Endometrial microvascular endothelial cells (primary cell): ENCODE data around the gene BRINP3. TPM values are rescaled to one million over a fixed set of nuclear protein-coding genes. Genes with fewer than 3 reads are reported as not detected.

Source experiments
- in situ Hi-C: cut with HindIII; loops from 2 replicates; pipeline ENCODE4 v1.10.0; 2017; ENCODE audit warnings: low sequenced_read_pairs, low pct_unique_long_range_greater_than_20kb; ENCODE audit errors: inconsistent ontology term
- total RNA-seq: library from RNA; depleted of rRNA; stranded (reverse); fragments of >200 nt; gene quantifications from one replicate; pipeline ENCODE4 v1.2.3, GENCODE V29; 2015; ENCODE audit errors: inconsistent ontology term

Gene BRINP3
- total RNA-seq, 1 donor from 2014 or later: not detected

DNA sequence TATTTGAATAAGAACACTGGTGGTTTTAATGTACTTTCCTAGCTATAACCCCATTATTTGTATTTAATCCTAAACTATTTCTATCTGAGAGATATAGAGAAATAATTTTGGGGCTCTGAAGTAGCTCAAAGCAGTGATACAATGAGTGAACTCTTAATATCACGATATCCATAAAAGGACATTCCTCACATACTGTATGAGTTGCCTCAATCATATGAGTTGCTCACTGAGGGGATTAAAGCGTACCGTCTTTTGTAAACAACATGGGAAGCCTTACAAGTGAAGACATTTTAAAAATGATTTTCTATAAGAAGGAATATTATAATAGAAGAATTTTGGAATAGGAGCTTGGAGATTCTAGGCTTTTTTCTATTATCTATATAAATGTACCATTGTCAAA, 21.5 kb downstream of the BRINP3 start:
- in situ Hi-C loops: no loop called here

GRCh38 chr1:190455631-190456030, 22.0 kb downstream of the BRINP3 start:
- in situ Hi-C loops: no loop called here

- in situ Hi-C loops: no loop called here
These were observed 24.1 kb downstream of the BRINP3 start for GRCh38 chr1:190453550-190453949.

GRCh38 chr1:190452272-190452848, 25.3 kb downstream of the BRINP3 start:
- in situ Hi-C loops: no loop called here

- in situ Hi-C loops: no loop called here
These were observed 33.2 kb downstream of the BRINP3 start for GRCh38 chr1:190444464-190444863.

- in situ Hi-C loops: no loop called here
These were observed 38.2 kb downstream of the BRINP3 start for GRCh38 chr1:190439447-190439846.

- in situ Hi-C loops: no loop called here
These were observed 41.0 kb downstream of the BRINP3 start for GRCh38 chr1:190436615-190437014.

DNA sequence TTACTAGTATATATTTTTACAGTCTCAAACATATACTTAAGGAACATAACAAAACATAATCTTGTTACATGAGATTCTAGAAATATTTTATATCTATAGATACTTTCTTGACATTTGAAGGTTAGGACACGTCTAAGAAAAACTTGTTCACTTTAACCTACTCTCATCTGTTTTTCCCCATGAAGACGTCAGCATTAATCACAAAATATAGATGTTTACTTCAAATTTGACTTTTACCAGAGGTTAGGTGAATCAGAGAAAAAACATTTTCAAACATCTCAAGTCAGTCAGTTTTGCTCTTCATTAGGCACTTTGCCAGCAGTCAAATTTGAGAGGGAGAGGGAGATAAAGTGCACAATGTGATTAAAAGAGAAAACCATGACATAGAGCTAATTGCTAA, 47.7 kb downstream of the BRINP3 start:
- in situ Hi-C loops: no loop called here

- in situ Hi-C loops: no loop called here
These were observed 48.5 kb downstream of the BRINP3 start for GRCh38 chr1:190429141-190429540.

DNA sequence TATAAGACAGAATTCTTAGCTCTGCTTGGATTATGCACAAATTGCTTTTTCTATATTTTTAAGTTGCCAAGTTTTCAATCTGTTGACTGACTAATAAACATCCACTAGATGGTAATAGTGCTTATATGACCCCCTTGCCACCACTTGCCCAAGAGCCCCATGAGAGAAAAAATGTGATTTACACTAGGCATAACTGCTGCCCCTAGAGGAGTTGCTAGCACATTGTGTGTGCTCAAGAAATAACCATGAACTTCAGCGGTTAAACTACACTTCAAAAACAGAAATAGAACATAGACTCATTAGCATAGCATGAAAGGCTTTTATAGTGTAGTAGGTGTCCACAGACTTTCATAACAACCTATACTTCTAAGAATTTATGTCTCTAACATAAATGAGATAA, 61.4 kb downstream of the BRINP3 start:
- in situ Hi-C loops: no loop called here

DNA sequence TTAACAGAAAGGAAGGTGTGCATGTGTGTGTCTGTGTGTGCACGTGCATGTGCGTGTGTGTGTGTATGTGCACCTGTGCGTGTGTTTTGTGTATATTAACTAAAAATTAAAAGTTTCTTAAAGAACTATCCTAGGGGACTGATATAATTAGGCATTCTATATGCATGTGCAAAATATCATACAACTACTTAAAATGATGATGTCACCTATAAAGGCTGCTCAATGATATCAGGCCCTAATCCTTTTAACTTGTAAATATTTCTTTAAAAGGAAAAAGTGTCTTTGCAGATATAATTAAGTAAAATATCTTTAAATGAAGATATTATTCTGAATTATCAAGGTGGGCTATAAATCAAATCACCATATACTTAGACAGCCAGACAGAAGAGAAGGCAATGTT, 64.5 kb downstream of the BRINP3 start:
- in situ Hi-C loops: no loop called here

DNA sequence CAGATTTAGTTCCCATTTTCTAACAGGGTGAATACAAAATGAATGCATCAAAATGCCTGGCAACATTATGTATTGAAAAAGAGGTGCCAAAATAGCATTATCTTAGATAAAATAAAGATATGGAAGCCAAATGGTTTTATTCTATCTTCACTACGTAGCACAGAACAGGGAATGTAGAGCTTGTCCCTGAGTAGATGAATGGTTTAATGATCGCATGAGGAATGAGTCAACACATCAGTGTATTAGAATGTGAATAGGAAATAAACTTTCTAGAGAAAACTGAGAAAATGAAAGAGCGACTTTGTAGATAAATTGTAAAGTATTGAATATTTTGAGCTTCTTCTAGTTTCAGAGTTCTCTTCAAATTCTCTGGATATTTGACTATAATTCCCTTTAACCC, 74.3 kb downstream of the BRINP3 start:
- in situ Hi-C loops: no loop called here

DNA sequence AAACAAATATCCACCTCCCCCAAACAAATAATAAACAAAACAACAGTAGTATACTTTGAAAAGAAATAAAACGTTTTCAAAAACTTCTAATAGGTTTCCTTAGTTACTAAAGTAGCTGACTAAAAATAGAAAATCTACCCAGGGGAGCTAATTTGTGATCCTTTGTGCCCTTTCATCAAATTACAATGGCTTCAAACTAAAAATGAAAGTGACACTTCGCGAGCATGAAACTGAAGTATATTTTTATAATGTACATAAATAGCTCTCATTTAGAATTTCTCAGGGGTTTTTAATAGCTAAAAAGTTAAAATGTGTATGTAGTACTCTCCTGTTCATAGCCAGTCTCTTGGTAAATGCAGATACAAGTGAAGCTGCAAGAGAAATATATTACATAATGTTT, 78.4 kb downstream of the BRINP3 start:
- in situ Hi-C loops: no loop called here

- in situ Hi-C loops: no loop called here
These were observed 86.1 kb downstream of the BRINP3 start for GRCh38 chr1:190391582-190391981.

DNA sequence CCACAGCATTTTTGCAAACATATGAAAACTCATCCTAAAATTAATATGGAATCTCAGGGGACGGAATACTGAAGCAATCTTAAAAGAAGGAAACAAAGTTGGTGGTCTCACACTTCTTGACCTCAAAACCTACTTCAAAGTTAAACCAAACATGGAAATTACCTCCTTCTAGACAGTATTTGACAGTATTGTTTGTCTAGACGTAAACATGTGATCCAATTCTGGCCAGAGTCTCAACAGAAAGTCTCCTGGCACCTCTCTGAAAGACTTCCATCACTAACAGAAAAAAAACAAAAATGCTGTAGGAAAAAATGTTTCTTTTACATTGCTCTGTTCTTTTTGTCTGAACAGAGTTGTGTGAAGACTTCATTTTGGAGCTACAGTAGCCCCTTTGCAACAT, 99.7 kb downstream of the BRINP3 start:
- in situ Hi-C loops: no loop called here

DNA sequence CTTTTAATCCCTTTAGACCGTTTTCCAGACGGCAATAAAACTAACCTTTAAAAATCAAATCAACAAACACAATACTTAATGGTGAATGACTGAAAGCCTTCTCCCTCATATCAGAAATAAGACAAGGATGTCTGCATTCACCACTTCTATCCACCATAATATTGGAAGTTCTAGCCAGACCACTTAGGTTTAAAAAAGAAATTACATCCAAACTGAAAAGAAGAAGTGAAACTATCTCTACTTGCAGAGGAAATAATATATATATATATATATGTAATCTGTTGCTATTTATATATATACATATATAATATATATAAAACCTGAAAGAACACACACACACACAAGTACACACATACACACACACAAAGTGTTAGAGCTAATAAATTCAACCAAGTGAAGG, 100.4 kb downstream of the BRINP3 start:
- in situ Hi-C loops: no loop called here

DNA sequence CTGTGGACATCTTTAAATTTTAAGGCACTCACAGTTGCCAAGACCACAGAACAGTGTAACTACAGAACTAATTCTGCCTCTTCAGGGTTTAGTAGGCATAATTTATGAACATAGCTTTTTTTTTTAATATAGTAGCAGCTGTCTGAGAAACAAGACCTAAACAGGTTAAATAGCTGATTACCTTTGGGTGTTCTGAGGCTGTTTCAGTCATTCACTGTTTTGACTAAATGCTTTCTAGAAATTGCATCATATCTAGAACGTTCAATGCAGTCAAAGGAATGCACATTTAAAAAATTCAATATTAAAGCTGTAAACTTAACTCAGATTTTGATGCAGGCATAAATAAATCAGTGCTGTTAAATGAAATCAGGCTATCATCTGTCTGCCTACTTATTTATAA, 101.6 kb downstream of the BRINP3 start:
- in situ Hi-C loops: no loop called here

GRCh38 chr1:190373705-190374336, 103.8 kb downstream of the BRINP3 start:
- in situ Hi-C loops: no loop called here

GRCh38 chr1:190367200-190367599, 110.5 kb downstream of the BRINP3 start:
- in situ Hi-C loops: no loop called here

GRCh38 chr1:190365283-190365682, 112.4 kb downstream of the BRINP3 start:
- in situ Hi-C loops: no loop called here

DNA sequence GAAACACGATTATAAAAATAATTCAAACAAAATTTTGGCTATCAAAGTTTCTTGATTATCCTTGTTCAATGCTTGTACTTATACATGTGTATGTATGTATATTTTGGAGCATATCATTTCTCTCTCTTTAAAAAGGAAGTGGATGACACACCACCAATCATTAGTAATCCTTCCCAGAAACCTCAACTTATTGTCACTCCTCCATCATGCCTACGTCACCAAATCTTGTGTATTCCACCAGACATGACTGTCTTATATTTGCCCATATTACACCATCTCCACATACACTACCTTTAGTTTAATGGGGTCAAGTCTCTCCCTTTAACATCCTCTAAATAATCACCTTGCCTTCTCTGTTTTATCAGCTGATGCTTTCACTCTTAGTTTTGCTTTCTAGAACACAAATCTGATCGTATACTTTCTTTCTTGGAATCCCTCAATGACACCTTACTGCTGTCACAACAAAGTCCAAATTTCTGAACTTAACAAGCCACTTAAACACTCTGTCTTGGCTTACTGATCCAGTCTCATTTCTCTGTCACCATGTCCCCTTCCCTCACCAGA, 124.0 kb downstream of the BRINP3 start:
- in situ Hi-C loops: no loop called here
